Measurements from ENCODE around the gene B3GAT1. TPM values are rescaled to one million over a fixed set of nuclear protein-coding genes. Genes with fewer than 3 reads are reported as not detected.

B3GAT1 gene
- total RNA-seq, 1 experiment from 2014 or later, result 34.3 TPM

DNA sequence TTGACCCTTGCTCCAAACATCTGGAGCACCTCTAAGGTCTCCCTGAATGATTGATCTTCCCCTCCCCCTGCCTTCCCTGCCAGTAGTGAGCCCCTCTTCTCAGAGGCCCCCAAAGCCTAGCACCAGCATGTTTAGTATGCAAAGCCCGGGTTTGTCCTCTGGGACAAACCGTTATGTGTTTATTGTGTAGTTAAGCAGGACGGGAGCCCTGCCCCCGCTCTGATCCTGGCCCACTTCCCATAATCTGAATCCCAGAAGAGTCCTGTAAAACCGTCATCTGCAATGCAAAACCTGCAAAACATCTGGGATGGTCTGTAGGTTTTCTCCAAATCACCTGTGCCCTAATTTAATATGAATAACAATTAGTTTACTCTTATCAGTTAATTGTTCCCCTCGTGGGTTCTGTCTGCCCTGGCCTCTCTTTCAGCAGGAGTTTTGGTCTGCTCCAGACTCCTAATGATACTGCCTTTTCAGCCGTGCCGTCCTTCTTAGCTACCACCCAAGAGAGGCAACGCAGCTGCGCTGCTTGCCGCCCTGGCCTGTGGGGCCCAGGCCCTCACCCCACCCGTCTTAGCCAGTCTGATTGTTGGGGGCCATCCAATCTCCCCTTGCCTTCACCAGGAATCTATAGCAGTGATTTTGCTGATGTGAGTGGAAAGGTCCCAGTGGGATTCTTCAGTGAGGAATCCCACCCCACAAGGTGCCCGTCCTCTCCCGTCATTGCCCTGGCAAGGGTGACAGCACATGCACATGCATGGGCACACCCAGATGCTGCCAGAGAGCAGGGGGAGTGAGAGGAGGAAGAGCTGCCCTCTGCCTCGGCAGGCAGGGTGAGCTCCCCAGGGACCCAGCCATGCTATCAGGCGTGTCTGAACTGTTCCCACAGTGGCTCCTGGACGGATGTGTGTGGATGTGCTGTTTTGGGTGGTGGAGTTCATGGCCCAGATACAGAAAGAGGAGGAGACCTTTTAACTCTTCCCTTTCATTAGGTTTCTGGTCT, 3.0 kb upstream of the B3GAT1 start:
- Histone ChIP-seq H3K4me1 (ENCODE audit: insufficient read depth, low read length) (peaks cover 18% of the 10 kb centered on the region; the same call in 1 of the 2 replicates), H3K23me2 (ENCODE audit: insufficient read length, low read depth, low read length, poor library complexity, severe bottlenecking) (peaks cover 22% of the 10 kb centered on the region), H4K20me1 (ENCODE audit: control insufficient read depth, insufficient read depth, insufficient read length) (peaks cover 4% of the 10 kb centered on the region), H3K9ac (ENCODE audit: extremely low read depth, insufficient read length, low read length) (no peak overlapping the region), H4K8ac (replicated peaks; ENCODE audit: insufficient read length, low read depth, low read length) (no peak overlapping the region), H2BK5ac (ENCODE audit: insufficient read length, low read length) (no peak overlapping the region), H3K9me3 (ENCODE audit: control insufficient read depth, low read depth, low read length) (no peaks in the 10 kb centered on the region), H2AFZ (ENCODE audit: low read length) (no peak overlapping the region), H2BK12ac (ENCODE audit: insufficient read length, low read depth, low read length) (no peak overlapping the region), H4K91ac (ENCODE audit: insufficient read length, low read depth, low read length) (no peak overlapping the region), H3K4me2 (ENCODE audit: insufficient read depth, insufficient read length, low read length) (peak overlapping the region; percentile 2), H3K4ac (ENCODE audit: low read depth, low read length) (no peak overlapping the region), H3K27me3 (ENCODE audit: insufficient read depth, low read length) (no peaks in the 10 kb centered on the region), H3K56ac (ENCODE audit: insufficient read length, low read depth, low read length) (no peak overlapping the region), H3K18ac (ENCODE audit: insufficient read length, low read depth, low read length) (no peak overlapping the region), H2BK15ac (ENCODE audit: low read depth, low read length) (no peak overlapping the region), H3K14ac (ENCODE audit: insufficient read depth, low read length) (no peak overlapping the region; the same call in 1 of the 2 replicates), H2AK5ac (ENCODE audit: insufficient read length, low read length) (no peak overlapping the region), H4K5ac (ENCODE audit: insufficient read length, low read depth, low read length) (no peak overlapping the region), H3K79me1 (ENCODE audit: insufficient read depth, low read depth, low read length, poor library complexity, severe bottlenecking) (no peaks in the 10 kb centered on the region), H3K23ac (ENCODE audit: insufficient read length, low read depth, low read length) (no peak overlapping the region), H2BK20ac (ENCODE audit: low read depth, low read length, poor library complexity, severe bottlenecking) (no peak overlapping the region), H3T11ph (ENCODE audit: low read length) (no peak overlapping the region), H2BK120ac (ENCODE audit: low read depth, low read length, poor library complexity, severe bottlenecking) (no peak overlapping the region), H3K79me2 (ENCODE audit: insufficient read depth, low read length) (no peaks in the 10 kb centered on the region; the same call in 1 of the 2 replicates), H3K27ac (ENCODE audit: insufficient read length, low read depth, low read length) (no peak overlapping the region)
- Mint-ChIP-seq H3K4me1 (peaks cover 41 to 42% of the 10 kb centered on the region in 2 experiments), H3K27ac (no peak overlapping the region; a peak in 1 of 7 replicates), H3K27me3 (ENCODE audit: low read depth) (peaks cover 34% of the 10 kb centered on the region), H3K9me3 (no peaks in the 10 kb centered on the region; a peak in 1 of 5 replicates), H3K4me3 (peak overlapping the region; percentile 9 to 69; a peak in 4 of 5 replicates), H3K36me3 (ENCODE audit: insufficient read depth in 1 of 3, low read depth in 3 of 3) (peaks cover 0 to 3% (median 0%) of the 10 kb centered on the region in 3 experiments; a peak in 3 of 7 replicates)
- TF ChIP-seq, protein P1, sequence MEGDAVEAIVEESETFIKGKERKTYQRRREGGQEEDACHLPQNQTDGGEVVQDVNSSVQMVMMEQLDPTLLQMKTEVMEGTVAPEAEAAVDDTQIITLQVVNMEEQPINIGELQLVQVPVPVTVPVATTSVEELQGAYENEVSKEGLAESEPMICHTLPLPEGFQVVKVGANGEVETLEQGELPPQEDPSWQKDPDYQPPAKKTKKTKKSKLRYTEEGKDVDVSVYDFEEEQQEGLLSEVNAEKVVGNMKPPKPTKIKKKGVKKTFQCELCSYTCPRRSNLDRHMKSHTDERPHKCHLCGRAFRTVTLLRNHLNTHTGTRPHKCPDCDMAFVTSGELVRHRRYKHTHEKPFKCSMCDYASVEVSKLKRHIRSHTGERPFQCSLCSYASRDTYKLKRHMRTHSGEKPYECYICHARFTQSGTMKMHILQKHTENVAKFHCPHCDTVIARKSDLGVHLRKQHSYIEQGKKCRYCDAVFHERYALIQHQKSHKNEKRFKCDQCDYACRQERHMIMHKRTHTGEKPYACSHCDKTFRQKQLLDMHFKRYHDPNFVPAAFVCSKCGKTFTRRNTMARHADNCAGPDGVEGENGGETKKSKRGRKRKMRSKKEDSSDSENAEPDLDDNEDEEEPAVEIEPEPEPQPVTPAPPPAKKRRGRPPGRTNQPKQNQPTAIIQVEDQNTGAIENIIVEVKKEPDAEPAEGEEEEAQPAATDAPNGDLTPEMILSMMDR (conservative IDR thresholded peaks at IDR 0.05), result no peak
- no CpG with 5 or more reads among the region's 17 CpGs for WGBS (ENCODE audit: extremely low coverage, insufficient read length, low lambda C conversion rate)
- DNase-seq, result no peak
